Activated CD8-positive, alpha-beta memory T cell treated with anti-CD3 and anti-CD28 coated beads for 24 hours (primary cell): ENCODE data around the gene COL26A1.

Experiments
- DNase-seq: peaks from one replicate; pipeline ENCODE4 v3.0.0-alpha.2; 2020

Gene COL26A1

GRCh38 chr7:101373812-101374614 is 11.3 kb downstream of the COL26A1 start:
- no peak for DNase-seq

GRCh38 chr7:101374990-101375389 is 12.3 kb downstream of the COL26A1 start:
- no peak for DNase-seq

GRCh38 chr7:101376601-101377000 is 13.9 kb downstream of the COL26A1 start:
- DNase-seq: no peak

- no peak for DNase-seq
These were observed 14.6 kb downstream of the COL26A1 start for GRCh38 chr7:101377189-101377736.

GRCh38 chr7:101378751-101379174 is 16.1 kb downstream of the COL26A1 start:
- no peak for DNase-seq

GRCh38 chr7:101379302-101379701 is 16.6 kb downstream of the COL26A1 start:
- no peak for DNase-seq

GRCh38 chr7:101381549-101382111 is 19.0 kb downstream of the COL26A1 start:
- no peak for DNase-seq

- DNase-seq: no peak
These were observed 20.3 kb downstream of the COL26A1 start for GRCh38 chr7:101382937-101383336.

- no peak for DNase-seq
These were observed 23.5 kb downstream of the COL26A1 start for GRCh38 chr7:101386177-101386557.

GRCh38 chr7:101386558-101387231 is 24.0 kb downstream of the COL26A1 start:
- DNase-seq: no peak

- DNase-seq: peak; percentile 68
These were observed 28.2 kb downstream of the COL26A1 start for GRCh38 chr7:101390901-101391301.

GRCh38 chr7:101391991-101392390 is 29.3 kb downstream of the COL26A1 start:
- DNase-seq: no peak

GRCh38 chr7:101393865-101394264 is 31.2 kb downstream of the COL26A1 start:
- no peak for DNase-seq

GRCh38 chr7:101395376-101395775 is 32.7 kb downstream of the COL26A1 start:
- no peak for DNase-seq

- DNase-seq: no peak
These were observed 34.6 kb downstream of the COL26A1 start for GRCh38 chr7:101397243-101397642.

GRCh38 chr7:101397770-101398324 is 35.2 kb downstream of the COL26A1 start:
- no peak for DNase-seq

- DNase-seq: no peak
These were observed 36.0 kb downstream of the COL26A1 start for GRCh38 chr7:101398396-101399289.

- DNase-seq: no peak
These were observed 37.1 kb downstream of the COL26A1 start for GRCh38 chr7:101399759-101400158.

- DNase-seq: no peak
These were observed 38.1 kb downstream of the COL26A1 start for GRCh38 chr7:101400751-101401150.

GRCh38 chr7:101401390-101402080 is 38.9 kb downstream of the COL26A1 start:
- no peak for DNase-seq

GRCh38 chr7:101402081-101402779 is 39.6 kb downstream of the COL26A1 start:
- no peak for DNase-seq
